HG03039 (cell line): ENCODE data around the gene RAPGEF6.

Source experiments
- ATAC-seq: cut with Tn5 transposase; IDR thresholded peaks from one replicate; pipeline ENCODE4 v1.9.1; 2021; ENCODE audit warnings: mild to moderate bottlenecking, moderate library complexity; ENCODE audit not compliant: unreplicated experiment

RAPGEF6 gene

GRCh38 chr5:131542723-131543122 lies 92.3 kb downstream of the RAPGEF6 start:
- no peak for ATAC-seq

- no peak for ATAC-seq
These were observed 93.3 kb downstream of the RAPGEF6 start for GRCh38 chr5:131541762-131542161.

GRCh38 chr5:131541071-131541470 lies 94.0 kb downstream of the RAPGEF6 start:
- no peak for ATAC-seq

GRCh38 chr5:131539251-131539650 lies 95.8 kb downstream of the RAPGEF6 start:
- no peak for ATAC-seq

- ATAC-seq = no peak
These were observed 96.8 kb downstream of the RAPGEF6 start for GRCh38 chr5:131538177-131538593.

GRCh38 chr5:131536850-131537448 lies 98.1 kb downstream of the RAPGEF6 start:
- ATAC-seq = no peak

- peak; percentile 87 for ATAC-seq
These were observed 98.7 kb downstream of the RAPGEF6 start for GRCh38 chr5:131536211-131536826.

GRCh38 chr5:131534974-131535373 lies 100.1 kb downstream of the RAPGEF6 start:
- no peak for ATAC-seq

GRCh38 chr5:131533836-131534235 lies 101.2 kb downstream of the RAPGEF6 start:
- no peak for ATAC-seq

GRCh38 chr5:131532031-131532640 lies 102.9 kb downstream of the RAPGEF6 start:
- ATAC-seq = no peak

GRCh38 chr5:131530706-131531331 lies 104.2 kb downstream of the RAPGEF6 start:
- no peak for ATAC-seq

- no peak for ATAC-seq
These were observed 106.3 kb downstream of the RAPGEF6 start for GRCh38 chr5:131528682-131529081.

- ATAC-seq = no peak
These were observed 109.2 kb downstream of the RAPGEF6 start for GRCh38 chr5:131525805-131526204.

GRCh38 chr5:131524431-131524830 lies 110.6 kb downstream of the RAPGEF6 start:
- no peak for ATAC-seq

GRCh38 chr5:131523500-131524185 lies 111.4 kb downstream of the RAPGEF6 start:
- ATAC-seq = no peak

GRCh38 chr5:131521252-131521651 lies 113.8 kb downstream of the RAPGEF6 start:
- no peak for ATAC-seq

GRCh38 chr5:131515348-131515747 lies 119.7 kb downstream of the RAPGEF6 start:
- no peak for ATAC-seq

- ATAC-seq = no peak
These were observed 120.4 kb downstream of the RAPGEF6 start for GRCh38 chr5:131514316-131515283.

- ATAC-seq = no peak
These were observed 121.2 kb downstream of the RAPGEF6 start for GRCh38 chr5:131513780-131514179.

- ATAC-seq = no peak
These were observed 123.1 kb downstream of the RAPGEF6 start for GRCh38 chr5:131511934-131512333.
